Measurements from ENCODE around the gene CX3CL1. TPM values are rescaled to one million over a fixed set of nuclear protein-coding genes. Genes with fewer than 3 reads are reported as not detected.

Gene CX3CL1
- total RNA-seq, result 14.6 TPM
- long read RNA-seq, transcript CX3CL1-201 (3 exons, 3,321 nt), result major isoform, 8 of 35 reads
- long read RNA-seq, partial matches to known transcripts, result 0 of 35 reads
- long read RNA-seq, other reads (novel, unspliced or antisense), result 27 of 35 reads

DNA sequence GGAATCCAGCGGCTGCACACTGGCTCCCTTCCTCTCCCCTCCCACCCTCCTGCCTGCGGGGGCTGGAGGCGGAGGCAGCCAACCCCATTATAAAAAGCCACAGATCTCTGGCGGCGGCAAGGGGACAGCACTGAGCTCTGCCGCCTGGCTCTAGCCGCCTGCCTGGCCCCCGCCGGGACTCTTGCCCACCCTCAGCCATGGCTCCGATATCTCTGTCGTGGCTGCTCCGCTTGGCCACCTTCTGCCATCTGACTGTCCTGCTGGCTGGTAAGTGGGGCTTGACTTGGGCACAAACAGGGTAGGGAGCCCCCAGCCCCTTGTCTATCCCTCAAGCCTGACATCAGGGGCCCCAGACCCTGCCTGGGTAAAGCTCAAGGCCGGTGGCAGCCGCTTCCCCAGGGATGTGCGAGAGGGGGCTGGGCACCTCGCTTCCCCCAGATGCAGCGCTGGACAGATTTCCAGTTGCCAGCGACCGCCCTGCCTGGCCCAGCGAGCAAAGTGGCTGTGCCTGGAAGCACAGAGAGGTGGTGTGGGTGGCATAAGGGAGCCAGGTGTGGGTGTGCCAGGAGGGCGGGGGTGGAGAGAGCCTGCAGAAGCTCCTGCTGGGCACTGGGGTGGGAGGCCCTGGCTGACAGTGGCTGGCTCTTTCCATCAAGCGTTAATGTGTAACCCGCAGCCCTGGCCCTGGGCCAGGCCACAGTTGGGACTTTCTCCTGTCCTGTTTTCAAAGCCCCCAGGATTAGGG is at the start of gene CX3CL1:
TSS of gene CX3CL1 (plus strand) at position 119 of the 745 bp plus-strand sequence. CDS start at position 198, 79 bp downstream.
- no peak for DNase-seq (ENCODE audit: low spot score)

DNA sequence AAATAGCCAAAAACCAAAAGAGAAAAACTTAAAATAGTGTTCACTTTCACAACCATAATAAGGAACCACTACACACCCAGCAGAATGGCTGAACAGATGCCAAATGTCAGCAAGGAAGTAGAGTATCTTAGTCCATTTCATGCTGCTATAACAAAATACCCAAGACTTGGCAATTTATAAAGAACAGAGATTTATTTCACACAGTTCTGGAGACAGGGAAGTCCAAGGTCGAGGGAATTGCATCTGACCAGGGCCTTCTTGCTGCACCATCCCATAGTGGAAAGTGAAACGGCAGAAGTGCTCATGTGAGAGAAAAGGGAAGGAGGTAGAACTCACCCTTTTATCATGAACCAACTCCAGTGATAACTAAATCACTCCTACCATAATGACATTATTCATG is 47.5 kb upstream of the CX3CL1 start:
- DNase-seq (ENCODE audit: low spot score), result no peak

GRCh38 chr16:57325458-57325857 is 46.8 kb upstream of the CX3CL1 start:
- no peak for DNase-seq (ENCODE audit: low spot score)

- peak; percentile 30 for DNase-seq (ENCODE audit: low spot score)
Measured at GRCh38 chr16:57329718-57330327, 42.5 kb upstream of the CX3CL1 start.

GRCh38 chr16:57331355-57331754 is 40.9 kb upstream of the CX3CL1 start:
- DNase-seq (ENCODE audit: low spot score), result peak; percentile 11

DNA sequence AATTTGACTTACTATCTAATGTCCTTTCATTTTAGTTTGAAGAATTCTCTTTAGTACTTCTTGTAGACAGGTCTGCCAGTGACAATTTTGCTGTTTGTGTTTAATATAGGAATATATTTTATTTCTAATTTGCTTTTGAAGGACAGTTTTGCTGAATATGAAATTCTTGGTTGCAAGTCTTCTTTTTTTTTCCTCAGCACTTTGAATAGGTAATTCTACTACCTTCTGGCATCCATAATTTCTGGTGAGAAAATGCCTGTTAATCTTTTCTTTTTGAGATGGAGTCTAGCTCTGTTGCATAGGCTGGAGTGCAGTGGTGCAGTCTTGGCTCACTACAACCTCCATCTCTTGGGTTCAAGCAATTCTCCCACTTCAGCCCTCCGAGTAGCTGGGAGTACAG is 38.9 kb upstream of the CX3CL1 start:
- DNase-seq (ENCODE audit: low spot score), result no peak

DNA sequence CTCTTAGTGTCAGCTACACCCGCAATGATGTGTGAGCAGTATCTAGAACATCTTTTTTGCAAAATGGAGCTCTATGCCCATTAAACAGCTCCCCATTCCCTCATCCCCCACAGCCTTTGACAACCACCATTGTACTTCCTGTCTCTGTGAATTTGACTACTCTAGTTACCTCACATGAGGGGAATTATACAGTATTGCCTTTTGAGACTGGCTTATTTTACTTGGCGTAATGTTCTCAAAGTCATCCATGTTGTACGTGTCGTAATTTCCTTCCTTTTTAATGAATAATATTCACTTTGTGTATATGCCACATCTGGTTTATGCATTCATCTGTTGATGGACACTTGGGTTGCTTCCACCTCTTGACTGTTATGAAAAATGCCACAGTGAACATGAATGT is 36.9 kb upstream of the CX3CL1 start:
- DNase-seq (ENCODE audit: low spot score), result no peak

- DNase-seq (ENCODE audit: low spot score), result peak; percentile 47
Measured at GRCh38 chr16:57341062-57341440, 31.2 kb upstream of the CX3CL1 start.

DNA sequence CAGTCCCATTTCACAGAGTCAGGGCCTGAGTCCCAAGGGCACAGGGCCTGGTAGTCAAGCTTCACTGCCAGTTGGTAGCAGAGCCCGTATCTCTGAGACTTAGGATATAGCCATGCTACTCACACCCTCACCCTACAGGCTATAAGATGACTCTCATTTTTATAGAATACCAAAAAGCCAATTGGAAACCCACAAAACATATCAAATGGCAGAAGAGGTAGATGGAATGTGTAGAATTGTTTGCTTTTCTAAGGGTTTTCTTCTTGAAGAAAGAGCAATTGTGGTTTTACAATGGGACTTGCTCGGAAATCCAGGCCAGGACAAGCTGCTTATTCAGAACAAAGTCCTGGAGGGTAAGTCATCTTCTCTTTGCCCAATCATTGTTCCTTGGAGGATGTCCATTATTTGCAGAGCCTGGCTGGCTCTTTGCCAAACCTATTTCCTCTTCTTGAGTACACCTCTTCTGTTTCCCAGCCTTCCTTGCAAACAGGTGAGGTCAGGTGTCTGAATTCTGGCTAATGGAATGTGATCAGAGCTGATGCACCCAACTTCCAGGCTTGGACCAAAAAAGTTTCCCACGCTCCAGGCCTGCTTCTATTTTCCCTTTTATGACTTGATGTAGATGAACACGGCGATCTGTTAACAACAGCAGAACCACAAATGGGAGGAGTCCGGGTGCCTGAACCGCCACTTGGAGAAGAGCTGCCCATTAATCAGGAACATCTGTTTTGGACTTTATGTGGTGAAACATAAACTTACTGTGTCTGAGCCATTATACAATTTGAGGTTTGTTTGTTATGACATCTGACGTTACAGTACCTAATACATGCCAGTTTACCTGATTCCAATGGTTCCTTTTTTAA is 30.6 kb upstream of the CX3CL1 start:
- DNase-seq (ENCODE audit: low spot score), result peak; percentile 43

GRCh38 chr16:57342606-57343005 is 29.7 kb upstream of the CX3CL1 start:
- DNase-seq (ENCODE audit: low spot score), result peak; percentile 18

GRCh38 chr16:57343221-57343620 is 29.1 kb upstream of the CX3CL1 start:
- peak; percentile 33 for DNase-seq (ENCODE audit: low spot score)

DNA sequence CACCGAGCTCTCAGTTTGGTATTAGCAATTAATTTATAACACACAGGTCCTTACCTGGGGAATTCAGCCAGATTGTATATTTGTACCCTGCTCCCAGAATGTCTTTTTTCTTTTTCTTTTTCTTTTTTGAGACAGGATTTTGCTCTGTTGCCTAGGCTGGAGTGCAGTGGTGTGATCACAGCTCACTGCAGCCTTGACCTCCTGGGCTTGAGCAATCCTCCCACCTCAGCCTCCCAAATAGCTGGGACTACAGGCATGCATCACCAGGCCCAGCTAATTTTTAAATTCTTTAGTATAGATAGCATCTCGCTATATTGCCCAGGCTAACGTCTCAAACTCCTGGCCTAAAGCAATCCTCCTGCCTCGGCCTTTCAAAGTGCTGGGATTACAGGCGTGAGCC is 28.2 kb upstream of the CX3CL1 start:
- peak; percentile 22 for DNase-seq (ENCODE audit: low spot score)

DNA sequence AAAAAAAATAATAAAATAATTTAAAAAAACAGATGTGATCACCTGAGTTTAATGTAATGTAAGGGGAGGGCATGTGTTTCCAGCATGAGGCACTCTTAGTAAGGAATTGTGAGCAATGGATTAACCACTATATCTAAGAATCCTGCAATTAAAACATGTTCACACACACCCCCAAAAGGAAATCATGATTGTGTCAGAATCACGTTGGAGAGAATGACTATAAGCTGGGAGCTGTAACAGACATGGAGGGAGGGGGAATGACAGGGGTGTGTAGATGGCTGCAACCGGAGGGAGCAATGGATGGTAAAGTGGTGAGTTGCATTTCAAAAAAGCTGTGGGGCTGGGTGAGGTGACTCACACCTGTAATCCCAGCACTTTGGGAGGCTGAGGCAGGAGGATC is 27.3 kb upstream of the CX3CL1 start:
- no peak for DNase-seq (ENCODE audit: low spot score)

DNA sequence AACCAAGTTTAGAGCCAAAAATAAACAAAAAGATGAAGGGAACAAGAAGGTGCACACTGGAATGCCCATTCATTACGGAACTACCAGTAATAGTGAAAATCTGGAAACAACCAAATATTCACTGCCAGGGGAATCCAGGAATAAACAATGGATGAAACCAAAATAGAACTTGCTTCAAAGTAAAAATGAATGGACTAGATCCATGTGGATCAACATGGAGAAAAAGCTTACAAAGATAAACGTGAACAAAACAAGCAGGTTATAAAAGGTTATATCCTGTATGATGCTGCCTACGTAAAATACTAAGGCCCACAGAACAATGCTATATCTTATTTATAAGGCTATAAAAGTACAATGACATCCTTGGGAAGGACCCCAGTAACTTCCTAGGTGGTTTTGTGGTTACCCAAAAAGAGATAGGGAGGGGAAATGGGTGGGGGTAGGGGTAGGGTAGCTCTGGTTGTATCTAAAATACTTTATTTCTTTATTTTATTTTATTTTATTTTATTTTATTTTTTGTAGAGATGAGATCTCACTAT is 26.6 kb upstream of the CX3CL1 start:
- no peak for DNase-seq (ENCODE audit: low spot score)

DNA sequence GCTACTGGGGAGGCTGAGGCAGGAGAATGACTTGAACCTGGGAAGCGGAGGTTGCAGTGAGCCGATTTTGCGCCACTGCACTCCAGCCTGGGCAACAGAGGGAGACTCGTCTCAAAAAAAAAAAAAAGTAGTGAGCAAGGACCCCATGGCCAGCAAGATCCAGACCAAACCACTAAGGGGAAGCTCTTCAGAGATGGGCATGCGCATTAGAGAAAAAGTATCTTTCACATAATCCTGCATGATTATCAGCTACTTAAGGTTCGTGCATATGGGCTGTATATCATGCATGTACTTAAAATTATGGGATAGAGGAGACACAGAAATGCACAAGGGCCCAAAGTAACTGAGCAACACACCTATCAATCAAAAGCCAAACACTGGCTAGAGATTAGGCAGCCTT is 24.4 kb upstream of the CX3CL1 start:
- DNase-seq (ENCODE audit: low spot score), result no peak

- no peak for DNase-seq (ENCODE audit: low spot score)
Measured at GRCh38 chr16:57348327-57348726, 24.0 kb upstream of the CX3CL1 start.

- DNase-seq (ENCODE audit: low spot score), result no peak
Measured at GRCh38 chr16:57349212-57350031, 22.9 kb upstream of the CX3CL1 start.

DNA sequence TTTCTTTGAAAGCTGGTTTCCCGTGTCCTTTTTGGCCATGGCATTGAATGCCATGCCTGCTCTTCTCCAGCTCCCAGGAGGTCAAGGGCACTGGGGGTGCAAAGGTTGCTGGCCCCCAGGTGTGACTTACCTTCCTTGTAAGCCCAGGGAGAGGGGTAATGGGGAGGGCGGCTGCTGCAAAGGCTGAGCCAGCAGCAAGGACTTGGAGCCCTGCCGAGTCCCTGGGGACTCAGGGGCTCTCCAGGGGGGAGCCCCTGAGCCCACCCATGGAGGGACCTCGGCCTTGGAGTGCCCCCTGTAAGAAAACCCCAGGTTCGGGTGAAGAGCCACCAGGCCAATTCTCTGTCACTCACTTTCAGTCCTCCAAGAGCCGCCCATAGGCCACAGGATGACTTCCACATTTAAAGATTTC is 19.6 kb upstream of the CX3CL1 start:
- peak; percentile 68 for DNase-seq (ENCODE audit: low spot score)

DNA sequence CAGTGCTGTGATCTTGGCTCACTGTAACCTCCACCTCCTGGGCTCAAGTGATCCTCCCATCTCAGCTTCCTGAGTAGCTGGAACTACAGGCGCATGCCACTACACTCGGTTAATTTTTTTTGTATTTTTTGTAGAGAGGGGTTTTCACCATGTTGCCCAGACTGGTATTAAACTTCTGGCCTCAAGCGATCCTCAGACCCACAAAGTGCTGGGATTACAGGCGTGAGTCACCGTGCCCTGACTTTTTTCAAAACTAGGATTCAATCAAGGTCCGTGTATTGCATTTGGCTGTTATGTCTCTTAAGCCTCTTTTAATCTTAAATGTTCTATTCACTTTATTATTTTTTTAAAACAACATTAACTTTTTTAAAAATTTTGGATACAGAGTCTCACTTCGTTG is 18.0 kb upstream of the CX3CL1 start:
- no peak for DNase-seq (ENCODE audit: low spot score)

DNA sequence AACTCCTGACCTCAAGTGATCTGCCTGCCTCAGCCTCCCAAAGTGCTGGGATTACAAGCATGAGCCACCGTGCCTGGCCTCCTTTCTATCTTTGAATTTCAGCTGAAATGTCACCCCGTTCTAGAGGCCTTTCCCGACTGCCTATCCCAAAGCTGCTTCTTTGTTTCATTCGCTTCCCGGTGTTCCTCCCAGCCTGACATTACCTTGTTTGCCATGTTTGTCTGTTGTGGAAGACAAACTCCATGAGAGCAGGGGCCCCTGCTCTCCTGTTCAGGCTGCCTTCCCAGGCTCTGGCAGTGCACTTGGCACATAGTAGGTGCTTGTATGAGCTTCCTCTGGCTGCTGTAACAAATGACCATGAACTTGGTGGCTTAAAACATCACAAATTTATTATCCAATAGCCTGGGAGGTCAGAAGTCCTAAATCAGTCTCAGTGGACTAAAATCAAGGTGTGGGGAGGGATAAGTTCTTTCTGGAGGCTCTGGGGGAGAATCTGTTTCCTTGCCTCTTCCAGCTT is 16.3 kb upstream of the CX3CL1 start:
- DNase-seq (ENCODE audit: low spot score), result peak; percentile 60

All from mesenteric fat pad (tissue), 1 donor.